GM12873 (cell line): Measurements from ENCODE around the gene IPCEF1.

ENCODE experiments used
- TF ChIP-seq, protein P1 (sequence below): IDR thresholded peaks from 2 replicates; pipeline ENCODE4 v1.5.1; 2012; ENCODE audit warnings: low read depth, mild to moderate bottlenecking, moderate library complexity, low read length, control low read depth; ENCODE audit not compliant: insufficient read depth; ENCODE audit errors: missing control alignments

The IPCEF1 gene

DNA sequence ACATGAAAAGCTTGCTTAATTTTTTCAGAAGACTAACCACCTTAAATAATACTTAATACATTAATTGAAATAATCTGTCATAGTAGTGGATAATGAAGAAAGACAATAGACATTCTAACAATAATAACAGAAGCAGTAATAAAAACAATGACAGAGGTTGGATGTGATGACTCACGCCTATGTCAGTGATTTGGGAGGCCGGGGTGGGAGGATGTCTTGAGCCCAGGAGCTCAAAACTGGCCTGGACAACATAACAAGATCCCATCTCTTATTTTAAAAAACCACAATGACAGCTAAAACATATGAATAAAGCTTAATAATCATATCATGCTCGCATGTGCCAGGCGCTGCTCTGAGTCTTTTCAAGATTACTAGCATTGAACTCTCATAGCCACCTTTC, 105.5 kb downstream of the IPCEF1 start:
- TF ChIP-seq, protein P1, sequence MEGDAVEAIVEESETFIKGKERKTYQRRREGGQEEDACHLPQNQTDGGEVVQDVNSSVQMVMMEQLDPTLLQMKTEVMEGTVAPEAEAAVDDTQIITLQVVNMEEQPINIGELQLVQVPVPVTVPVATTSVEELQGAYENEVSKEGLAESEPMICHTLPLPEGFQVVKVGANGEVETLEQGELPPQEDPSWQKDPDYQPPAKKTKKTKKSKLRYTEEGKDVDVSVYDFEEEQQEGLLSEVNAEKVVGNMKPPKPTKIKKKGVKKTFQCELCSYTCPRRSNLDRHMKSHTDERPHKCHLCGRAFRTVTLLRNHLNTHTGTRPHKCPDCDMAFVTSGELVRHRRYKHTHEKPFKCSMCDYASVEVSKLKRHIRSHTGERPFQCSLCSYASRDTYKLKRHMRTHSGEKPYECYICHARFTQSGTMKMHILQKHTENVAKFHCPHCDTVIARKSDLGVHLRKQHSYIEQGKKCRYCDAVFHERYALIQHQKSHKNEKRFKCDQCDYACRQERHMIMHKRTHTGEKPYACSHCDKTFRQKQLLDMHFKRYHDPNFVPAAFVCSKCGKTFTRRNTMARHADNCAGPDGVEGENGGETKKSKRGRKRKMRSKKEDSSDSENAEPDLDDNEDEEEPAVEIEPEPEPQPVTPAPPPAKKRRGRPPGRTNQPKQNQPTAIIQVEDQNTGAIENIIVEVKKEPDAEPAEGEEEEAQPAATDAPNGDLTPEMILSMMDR, result no peak

DNA sequence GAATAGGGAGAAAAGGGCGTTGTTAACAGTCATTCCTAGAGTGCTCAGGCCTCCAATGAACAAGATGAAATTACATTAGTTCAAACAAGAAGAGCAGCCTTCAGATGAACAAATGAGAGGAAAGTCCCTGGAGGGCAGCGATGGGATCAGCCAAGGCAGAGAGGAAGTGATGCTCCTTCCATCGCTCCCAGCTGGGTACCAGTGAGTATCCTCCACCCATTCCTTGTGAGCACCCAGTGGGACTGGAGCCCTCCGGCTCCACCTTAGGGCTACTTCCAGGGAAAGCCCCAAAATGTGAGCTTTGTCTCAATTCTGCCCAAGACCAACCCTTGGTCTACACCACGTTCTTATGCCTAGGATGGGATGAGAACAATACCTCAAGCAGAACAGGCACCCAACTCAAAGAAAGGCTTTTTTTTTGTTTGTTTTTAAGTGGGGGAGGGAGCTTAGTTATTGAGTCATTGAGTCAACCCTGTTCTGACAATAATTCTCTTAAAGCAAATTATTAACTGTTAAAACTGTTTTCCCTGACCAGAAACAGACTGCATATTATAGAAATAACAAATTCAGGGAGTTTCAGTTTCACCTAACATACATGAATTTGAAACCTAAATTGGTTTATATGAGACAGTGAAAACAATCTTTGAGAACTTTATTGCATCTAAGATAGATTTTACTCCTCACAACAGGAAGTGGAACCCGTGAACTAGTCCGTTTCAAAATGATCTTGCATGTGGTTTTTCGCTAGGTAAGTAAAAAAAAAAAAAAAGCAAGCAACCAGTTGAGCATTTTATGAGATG, 106.9 kb downstream of the IPCEF1 start:
- TF ChIP-seq, protein P1, result no peak

DNA sequence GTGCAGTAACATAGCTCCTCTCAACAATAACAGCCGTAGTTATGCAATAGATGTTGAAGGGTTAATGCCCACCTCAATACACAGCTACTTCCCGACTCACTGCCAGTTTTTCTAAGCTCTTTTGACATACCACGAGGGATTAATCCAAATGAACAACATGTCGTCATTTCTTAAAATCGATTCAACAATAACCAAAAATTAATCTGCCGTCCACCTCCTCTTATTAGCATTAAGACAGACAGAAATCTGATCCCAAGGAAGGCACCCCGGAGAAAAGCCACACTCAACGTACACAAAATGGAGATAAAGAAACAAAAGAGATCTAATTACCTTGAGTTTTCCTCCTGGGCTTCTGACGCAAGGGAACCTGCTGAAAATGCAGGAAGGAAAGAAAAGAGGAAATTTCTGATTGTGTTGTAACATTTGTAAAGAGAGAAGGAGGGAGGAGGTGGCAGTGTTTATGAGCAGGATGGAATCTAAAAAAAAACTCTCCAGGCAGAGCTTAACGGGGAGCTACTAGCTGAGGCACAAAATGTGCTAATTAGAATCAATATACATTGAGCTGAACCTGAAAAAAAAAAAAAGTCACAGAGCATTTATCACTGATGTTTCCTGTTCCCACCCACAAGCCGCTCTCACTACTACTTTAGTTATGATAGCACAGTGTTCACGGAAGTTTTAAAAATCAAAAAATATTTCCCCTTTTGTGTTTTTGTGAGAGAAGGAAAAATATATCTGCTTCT, 109.3 kb downstream of the IPCEF1 start:
- TF ChIP-seq, protein P1, result no peak

DNA sequence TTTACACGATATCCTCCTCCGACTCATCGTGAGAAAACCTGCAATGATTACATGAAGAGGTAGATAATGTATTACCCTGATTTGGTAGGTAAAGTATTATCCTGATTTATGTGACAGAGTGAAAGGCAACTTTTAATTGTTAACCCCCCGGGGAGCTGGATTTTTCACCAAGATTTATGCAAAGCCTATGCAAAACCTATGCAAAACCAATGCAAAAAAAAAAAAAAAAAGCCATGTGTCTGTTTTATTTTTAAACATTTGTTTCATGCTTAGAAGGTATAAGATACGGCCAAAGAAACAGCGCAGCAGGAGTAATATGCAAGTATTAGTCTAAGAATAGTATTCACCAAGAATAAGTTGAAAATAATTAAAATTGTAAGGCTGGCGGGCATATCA, 109.9 kb downstream of the IPCEF1 start:
- TF ChIP-seq, protein P1, result no peak

DNA sequence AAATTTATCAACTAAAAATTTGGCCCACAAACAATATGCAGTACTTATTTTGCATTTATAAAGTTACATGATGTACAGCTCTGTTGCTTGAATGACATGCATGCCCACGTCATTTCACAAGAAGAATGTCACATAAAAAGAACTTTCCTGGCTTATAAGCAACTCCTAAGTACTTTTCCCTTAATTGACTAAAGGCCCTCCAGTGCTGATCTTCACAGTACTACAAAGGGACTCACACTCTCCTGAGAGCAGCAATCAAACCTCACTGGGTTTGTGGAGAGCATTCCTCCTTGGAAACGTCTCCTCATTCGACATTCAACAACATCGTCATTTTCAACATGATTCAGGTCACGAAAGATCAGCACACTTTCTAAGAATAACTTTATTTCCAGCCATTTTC, 111.1 kb downstream of the IPCEF1 start:
- TF ChIP-seq, protein P1, result no peak

DNA sequence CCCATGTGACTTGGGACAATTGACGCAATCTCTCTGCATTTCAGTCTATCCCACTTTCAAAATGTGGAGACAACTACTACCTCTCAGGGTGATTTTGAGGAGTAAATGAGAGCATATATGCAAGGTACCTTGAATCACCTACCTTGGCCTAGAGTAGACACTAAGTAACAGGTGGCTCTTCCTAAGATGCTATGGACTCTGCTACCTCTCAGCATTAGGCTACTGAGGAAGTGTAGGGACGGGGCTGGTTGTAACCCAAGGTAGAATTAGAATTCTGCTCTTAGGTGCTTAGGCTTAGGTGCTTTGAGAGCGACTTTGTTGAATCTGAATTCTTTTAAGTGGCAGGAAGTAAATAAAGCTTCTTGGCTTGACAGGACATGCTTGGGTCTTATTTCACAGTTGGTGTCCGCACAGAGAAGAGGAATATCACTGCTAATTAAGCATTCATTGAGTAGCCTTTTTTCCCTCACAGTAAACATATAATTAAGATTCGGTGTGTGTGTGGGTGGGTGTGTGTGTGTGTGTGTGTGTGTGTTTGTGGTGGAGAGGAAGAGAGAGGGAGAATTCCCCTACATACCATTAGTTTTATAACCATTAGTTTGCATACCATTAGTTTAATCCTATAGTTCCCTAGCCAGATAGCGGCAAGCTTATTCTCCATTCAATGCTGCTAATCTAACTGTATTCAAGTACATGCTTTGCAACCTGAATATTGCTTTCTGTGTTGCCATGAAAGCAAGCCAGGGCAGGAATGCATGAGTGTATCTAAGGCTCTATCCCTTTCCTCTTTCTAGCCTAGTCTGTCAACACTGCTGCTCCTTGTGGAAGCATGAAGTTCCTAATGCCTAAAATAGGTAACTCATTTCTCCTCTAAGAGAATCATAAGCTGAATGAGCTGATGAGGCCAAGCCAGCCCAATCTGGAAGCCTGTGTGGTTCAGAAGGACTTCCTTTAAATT, 112.5 kb downstream of the IPCEF1 start:
- TF ChIP-seq, protein P1, result no peak
